Dedifferentiated amniotic fluid mesenchymal stem cell (primary cell): ENCODE measurements around the gene DCP1B.

ENCODE experiments used
- DNase-seq: peaks from one replicate; pipeline ENCODE4 v3.0.0-alpha.2; 2016; ENCODE audit errors: extremely low spot score

The DCP1B gene

DNA sequence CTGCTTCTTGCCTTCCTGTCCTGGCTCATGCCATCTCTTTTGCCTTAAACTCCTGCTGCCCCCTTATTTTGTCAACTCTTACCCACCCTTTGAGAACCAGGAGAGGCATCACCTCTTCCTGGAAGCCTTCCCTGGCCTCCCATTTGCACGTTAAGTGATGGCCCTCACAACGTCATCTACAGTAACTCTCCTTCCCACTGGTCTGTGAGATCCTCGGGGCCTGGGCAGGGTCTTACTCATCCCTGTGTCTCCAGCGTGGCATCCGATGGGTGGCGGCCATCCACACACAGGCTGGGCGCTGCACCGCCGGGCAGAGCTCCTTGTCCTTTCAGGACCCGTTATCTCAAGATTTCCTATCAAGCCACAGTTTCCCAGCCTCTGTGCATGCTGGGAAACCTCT lies 69.0 kb downstream of the DCP1B start:
- no peak for DNase-seq

DNA sequence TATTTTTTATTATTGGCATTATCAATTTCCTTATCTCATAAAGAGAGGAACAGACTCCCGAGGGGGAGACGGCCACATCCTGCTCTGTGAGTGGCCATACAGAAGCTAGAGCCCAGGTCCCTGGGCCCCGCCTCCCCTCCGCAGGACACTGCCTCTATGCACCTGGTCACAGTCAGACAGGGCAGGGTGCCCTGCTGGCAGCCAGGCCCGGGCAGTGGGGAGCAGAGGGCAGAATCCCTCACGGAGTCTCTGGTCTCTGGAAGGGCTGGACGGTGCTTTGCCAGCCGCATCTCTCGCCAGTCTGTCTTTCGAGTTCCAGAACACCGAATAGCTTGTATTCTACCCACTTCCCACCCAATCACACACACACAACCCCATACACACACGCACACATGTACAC lies 69.4 kb downstream of the DCP1B start:
- DNase-seq = no peak

DNA sequence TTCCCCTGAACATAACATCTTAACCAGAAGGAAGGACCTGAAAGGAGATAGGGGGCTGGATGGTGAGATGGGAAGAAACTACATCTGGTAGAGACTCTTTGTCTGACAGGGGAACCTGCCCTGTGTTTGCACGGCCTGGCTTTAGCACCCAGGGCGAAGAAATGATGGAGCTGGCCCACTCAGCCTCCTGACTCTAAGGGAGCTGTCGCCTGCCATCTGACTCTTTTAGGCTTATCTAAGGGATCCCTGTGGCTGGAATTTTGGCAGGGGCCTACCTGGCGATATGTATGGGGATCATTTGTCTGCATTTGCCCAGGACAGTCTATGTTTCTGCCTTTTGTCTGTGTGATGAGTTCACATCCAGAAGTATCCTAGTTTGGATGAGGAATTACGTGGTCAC lies 70.2 kb downstream of the DCP1B start:
- DNase-seq = no peak

DNA sequence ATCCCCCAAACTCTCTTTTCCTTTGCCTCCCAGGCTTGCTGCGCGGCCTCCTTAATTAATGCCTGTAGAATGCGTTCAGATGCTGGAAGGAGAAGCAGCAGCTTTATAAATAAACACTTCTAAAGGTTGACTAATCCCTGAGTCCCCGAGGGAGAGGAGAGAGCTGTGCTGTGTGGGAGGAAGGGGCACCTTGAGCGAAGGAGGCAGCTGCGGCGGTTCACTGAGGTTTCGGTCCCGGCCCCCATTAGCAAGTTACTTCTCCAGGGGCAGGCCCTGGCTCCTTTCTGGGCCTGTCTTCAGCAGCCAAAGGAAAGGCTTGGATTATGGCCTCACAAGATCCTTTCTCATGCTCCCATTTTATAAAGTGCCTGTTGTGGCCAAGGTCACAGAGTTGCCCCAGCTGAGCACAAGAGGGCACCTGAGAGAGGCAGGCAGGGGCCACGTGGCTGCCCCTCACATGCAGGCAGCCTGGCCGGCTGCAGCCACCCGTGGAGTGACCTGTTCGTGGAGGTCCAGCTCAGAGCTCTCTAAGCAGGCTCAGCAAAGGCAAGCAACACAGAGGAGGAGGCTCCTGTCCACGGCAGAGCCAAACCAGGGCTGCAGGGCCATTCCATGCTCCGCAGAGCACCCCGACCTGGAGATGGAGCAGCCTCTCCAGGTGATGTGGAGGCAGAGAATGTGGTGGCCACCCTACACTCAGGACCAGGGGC lies 70.8 kb downstream of the DCP1B start:
- no peak for DNase-seq

DNA sequence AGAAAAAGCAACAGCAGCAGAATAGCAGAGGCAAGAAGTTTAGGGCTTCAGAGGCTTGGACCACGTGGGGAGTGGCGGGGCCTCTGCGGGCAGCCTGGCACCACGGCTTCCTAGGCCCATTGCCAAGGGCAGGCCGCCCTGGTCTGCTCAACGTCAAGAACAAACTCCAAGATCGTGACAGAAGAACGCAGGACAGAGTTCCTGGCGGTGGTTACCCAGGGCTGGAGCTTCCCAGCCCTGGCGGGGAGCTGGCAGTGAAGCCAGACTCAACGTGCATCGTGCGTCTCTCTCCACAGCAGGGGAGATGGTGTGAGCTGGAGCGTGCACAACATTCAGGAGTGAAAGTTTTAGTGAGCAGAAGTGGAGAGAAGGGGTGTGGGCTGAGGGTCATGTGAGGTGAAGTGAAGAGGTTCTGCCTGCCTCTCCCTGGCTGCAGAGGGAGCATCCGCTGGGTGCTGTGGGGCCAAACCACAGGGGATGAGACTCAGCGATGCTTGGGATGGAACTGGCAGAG lies 71.9 kb downstream of the DCP1B start:
- no peak for DNase-seq

DNA sequence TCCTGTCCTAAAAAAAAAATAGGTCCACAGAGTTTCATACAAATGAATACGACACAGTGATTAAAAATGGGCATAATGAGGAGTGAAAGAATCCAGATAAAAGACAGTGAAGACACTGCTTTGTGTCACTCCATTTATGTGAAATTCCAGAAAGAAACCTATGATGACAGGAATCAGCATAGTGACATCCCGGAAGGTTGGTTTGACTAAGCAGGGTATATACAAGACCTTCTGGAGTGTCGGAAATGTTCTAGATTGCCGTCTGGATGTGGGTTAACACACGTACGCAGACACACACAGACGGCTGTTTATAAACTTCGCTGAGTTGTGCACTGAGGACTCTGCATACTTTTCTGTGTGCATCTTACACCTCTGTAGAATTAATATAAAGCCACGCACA lies 72.6 kb downstream of the DCP1B start:
- no peak for DNase-seq

DNA sequence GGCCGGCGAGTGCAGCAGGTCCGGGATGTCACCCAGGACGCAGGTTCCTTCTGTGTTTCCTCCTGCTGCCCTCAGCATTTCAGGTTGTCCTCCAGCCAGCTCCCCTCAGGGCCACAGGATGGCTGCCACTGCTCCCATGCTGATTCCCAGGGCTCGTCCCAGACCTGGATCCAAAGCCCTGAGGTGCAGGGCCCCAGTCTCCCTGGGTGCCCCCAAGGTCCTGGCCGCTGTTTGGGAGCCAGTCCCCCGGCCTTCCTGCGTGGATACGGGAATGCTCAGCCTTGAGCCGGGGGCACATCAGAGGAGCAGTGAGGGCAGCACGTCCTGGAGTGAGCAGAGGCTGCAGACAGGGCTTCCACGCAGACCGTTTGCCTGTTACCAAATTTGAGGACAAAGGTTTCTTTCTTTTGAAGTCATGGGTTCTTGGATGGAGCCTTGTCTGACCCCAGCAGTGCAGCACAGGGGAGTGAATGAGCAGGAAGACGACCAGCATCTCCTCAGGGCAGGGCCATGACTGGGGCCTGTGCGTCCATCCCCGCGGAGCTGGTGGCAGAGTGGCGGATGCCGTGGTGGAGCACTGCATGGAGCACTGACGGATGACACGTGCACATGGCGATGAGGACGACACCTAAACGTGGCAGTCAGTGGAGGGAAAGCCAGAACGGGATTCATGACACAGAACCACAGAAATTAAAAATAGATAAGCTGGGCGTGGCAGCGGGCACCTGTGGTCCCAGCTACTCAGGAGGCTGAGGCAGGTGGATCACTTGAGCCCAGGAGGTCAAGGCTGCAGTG lies 73.3 kb downstream of the DCP1B start:
- no peak for DNase-seq

DNA sequence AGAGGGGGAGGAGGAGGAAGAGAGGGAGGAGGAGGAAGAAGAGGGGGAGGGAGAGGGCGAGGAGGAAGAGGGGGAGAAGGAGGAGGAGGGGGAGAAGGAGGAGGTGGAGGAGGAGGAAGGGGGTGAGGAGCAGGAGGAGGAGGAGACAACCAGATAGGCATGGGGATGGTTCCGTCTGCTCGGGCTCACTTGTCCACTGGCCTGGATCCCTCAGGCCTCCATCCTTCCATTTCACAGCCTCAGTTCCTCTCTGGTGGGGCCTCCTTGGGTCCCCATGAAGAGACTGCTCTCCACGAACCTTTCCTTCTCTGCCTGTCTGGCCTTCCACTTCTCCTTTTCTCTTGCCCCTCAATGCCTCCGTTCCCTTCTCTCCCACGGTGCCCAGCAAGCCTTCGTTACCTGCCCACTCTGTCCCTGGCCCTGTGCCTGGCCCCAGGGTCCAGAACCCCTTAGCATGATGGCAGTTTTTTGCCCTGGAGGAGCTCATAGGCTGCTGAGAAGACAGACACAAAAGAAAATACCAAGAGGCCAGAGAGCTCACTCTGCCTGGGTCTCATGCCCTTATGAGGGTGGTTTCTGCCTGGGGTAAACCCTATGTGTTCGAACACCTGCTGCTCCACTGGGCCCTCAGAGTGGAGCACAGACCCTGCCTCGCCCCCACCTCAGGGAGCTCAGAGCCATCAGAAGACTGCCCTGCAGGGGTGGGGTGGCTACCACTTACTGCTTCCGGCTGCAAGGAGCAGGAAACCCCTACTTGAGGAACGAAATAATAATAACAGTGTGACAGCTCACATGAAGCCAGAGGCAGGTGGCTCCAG lies 74.1 kb downstream of the DCP1B start:
- no peak for DNase-seq

DNA sequence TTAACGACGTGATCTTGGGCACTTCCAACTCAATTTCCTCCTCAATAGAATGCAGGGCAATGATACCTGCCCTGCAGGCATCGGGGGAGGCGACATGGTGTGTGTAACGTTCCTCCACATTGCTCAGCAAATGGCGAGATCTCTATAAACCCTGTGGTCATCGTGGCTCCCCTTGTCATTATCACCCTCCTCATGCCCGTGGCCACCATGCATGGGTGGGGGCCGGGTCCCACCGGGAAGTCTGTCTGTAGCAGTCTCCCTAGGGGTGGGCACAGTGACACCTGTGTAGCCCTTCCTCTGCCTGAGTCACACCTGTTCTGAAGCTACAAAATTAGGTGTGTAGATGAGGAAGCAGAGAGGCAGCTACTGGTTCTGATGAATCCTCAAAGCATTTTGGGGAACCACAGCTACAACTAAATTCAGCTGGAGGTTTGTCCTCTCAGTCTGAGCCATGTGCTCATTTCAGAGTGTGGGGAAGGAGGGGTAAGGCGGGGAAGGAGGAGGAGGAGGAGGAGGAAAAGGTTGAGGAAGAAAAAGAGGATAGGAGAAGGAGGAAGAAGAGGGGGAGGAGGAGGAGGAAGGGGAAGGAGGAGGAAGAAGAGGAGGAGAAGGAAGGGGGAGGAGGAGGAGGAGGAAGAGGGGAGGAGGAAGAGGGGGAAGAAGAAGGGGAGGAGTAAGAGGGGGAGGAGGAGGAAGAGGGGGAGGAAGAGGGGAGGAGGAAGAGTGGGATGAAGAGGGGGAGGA lies 74.8 kb downstream of the DCP1B start:
- no peak for DNase-seq

DNA sequence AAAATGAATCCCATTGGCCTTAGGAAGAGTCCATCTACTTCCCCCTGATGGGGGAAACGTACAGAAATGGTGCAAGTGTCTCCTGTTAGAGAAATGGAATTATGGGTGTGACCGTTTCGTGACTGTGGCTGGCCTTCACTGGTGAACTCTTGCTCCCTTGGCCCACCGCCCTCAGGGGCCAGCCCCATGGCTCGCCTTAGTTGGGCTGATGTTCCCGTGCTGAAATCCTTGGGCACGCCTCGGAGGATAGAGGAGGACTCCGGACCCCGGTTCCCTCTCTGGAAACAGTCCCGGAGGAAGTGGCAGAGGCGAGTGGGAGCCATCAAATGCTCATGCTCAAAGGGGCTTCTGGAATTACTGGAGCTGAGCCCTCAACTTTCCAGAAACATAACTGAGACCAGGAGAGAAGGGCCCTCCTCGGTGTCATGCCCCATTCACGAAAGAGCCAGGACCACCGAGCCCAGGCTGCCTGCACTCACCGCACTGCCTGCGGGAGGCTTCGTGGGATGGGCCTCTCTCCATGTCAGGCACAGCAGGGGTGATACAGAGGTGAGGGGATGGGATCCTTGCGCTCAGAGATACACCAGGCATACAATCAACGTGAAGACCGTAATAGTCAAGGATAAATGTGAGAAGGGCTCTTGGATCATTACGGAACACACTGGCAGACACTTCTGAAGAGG lies 75.7 kb downstream of the DCP1B start:
- DNase-seq = no peak

DNA sequence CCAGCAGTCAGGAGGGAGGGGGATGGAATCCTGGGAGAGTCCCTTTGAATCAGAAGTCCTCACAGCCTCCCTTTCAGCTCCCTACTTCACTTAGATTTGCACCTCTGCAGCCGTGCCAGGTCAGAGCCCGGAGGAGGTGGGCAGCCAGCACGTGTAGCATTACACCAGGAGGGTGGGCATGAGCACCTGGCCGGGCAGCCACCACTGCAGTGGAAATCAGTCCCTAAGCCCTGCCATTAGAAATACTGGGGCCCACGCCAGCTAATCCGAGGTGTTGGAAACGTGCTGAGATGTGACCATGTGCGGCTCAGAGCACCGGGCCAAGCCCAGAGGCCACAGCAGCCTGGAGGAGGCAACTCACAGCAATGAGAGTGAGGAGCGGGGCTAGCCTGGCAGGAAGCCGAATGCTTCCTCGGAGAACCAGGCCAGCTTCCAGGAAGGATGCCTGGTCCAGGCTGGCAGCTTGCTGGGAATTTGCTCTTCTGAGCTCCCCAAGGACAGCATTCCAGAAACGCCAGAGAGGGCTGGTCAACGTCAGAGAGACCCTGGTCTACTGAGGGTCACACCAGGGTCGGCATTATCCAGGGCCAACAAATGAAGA lies 76.4 kb downstream of the DCP1B start:
- DNase-seq = no peak

DNA sequence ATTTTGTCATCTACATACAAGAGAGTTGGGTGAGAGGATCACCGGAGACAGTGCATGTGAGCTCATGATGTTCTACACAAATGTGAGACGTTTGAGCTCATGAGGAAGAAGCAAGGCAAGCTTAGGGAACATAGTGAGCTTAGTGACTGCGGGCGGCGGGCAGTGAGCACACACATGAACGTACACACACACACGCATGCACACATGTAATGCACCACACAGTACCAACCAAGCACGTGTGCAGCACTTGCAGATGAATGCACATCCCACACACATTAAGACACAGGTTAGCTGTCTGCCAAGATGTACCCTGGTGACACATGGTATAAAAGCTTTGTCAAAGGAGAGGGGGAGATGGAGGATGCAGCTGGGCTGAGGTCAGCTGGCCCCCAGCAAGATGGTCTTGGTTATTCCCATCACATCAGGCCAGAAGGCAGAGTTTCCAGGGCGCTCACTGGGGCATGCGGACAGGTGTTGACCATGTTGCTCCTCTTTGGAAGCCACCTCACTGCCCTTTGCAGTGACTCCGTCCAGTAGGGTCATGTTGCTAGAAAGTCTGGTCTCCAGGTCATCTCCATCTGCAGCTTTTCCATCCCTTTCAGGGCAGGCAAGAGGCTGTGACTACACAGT lies 77.1 kb downstream of the DCP1B start:
- DNase-seq = no peak

DNA sequence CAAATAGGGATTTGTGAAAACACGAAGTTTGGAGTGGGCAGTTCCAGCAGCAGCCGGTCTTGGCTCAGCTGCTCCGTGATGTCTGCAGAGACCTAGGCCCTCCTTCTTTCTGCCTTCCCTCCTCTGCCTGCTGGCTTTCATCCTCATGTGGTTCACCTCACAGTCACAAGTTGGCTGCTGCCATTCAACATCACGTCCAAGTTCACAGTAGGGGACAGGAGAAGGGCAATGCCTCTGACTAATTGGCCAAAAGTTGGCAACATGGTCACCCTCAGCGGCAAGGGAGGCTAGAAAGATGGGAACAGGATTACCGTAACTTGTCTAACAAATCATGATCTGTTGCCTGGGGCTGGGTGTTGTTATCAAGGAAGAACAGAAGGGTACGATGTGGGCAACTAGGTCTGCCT lies 78.0 kb downstream of the DCP1B start:
- no peak for DNase-seq

DNA sequence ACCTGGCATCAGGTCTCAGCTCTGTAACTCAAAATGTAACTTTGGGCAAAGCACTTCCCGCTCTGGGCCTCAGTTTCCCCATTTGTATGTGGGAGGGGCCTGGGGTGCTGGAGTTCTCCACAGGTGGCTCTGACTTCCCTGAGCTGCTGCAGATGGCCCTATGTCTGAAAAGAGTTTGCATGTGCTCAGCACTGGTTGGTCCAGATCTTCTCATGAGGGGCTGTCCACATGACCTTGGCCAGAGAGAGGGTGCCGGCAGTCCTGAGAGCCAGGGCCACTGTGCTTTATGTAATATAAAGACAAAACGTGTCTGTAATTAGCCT lies 78.6 kb downstream of the DCP1B start:
- no peak for DNase-seq

DNA sequence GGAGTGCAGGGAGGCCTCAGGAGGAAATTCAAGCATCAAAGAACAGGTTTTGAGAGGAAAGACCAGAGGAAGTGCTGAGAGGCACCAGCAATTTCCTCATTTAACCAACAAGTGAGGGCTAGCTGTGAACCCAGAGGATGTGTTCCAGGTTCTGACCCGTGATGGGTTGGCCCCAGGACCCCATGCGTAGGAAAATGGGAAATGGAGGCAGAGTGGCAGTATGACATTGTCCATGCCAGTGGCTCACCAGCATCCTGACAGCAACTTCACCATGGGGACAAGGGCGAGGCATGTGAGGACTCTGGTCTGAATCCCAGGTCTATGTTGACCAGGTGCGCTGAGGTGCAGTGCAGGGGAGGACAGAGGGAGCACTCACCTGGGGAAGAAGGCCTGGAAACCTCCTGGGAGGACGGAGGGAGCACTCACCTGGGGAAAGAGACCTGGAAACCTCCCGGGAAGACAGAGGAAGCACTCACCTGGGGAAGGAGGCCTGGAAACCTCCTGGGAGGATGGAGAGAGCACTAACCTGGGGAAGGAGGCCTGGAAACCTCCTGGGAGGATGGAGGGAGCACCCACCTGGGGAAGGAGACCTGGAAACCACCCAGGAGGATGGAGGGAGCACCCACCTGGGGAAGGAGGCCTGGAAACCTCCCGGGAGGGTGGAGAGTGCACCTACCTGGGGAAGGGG lies 79.1 kb downstream of the DCP1B start:
- no peak for DNase-seq

DNA sequence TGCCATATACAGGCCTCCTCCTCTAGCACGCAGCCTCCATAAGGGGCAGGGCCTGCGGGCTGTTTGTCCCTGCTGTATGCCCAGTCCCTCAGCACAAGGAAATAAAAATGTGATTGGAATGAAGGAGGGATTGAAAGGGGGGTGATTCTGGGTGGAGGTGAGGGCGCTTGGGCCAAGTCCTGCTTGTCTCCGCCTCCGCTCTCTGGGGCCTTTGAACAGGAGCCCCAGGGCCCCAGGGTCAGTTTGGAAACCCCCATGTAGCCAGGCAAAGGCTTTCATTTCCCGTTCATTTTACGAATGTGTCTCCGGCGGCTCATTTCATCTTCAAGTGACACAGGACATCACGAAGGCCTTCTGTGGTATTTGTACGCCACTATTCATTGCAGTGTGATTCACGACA lies 81.3 kb downstream of the DCP1B start:
- no peak for DNase-seq

DNA sequence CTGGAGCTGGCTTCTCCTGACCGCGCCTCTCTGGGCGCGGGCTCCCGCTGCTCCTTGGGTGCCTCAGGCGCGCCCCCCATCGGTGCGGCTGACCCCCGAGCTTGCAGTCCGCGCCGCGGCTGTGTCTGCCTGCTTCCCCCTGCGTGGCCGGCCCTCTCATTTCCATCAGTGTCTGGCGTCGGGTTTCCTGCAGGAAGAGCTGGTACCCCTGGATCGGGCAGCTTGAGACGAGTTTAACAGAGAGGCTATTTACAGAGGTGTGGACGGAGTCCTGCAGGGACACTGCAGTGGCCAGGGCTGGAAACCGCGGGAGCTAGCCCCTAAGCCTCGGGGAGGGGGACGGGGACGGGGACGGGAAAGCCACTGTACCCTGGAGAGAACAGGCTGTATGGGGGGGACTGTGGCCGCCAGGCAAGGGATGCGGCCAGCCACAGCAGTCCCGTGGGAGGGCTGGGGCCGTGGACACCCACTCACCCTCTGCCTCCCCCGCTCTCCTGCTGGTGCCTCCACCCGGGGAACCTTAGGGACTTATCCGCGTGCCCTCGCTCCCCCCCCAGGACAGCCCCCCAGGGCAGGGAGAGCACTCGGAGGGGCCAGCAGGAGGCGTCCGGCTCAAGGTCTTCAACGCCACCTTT lies 82.1 kb downstream of the DCP1B start:
- DNase-seq = no peak

DNA sequence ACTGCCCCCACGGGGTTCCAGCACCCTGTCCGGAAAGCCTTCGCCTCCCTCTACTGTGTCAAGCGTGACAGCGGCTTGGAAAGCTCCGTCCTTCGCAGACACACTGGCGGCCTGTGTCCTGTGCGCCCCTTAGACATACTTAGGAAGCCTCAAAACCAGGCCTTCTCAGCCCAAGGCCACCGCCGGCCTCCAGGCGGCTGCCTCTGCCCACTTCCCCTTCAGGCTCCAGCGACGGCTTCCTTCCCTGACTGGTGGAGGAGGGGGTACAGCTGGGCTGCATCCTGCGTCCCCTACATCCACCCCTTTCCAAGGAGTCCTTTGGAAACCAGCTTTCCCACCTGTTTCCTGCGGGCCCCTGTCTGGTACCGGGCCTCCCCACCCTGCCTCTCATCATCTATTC lies 83.3 kb downstream of the DCP1B start:
- DNase-seq = no peak

DNA sequence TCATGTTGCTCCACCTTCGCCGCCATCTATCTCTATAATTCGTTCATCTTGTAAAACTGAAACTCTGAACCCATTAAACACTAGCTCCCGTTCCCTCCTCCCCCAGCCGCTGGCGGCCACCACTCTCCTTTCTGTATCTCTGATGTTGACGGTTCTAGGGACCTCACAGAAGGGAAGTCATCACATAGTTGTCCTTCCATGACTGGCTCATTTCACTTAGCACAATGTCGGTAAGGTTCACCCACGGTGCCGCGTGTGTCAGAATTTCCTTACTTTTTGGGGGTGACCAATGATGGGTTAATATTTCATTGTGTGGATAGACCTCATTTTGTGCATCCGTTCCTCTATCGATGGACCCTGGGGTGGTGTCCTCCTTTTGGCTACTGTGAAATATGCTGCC lies 83.8 kb downstream of the DCP1B start:
- no peak for DNase-seq
